ENCODE data around the gene ASB10. TPM values are rescaled to one million over a fixed set of nuclear protein-coding genes. Genes with fewer than 3 reads are reported as not detected.

ASB10 gene
- total RNA-seq, 6 donors from 2014 or later: not detected

GRCh38 chr7:151132461-151133205 lies 54.4 kb downstream of the ASB10 start:
- ATAC-seq (ENCODE audit: low FRiP score in 2 of 2) (no peak), DNase-seq (no peak)
- WGBS, 2 donors: 95% methylated on average over 11 to 21 of the region's 21 CpGs
- H3K36me3 ChIP-seq: peaks cover 40 to 100% (median 92%) of the 10 kb centered on the region in 4 donors
- TF ChIP-seq POLR2AphosphoS5 (IDR thresholded peaks at IDR 0.05): no peak
- no peak for TF ChIP-seq POLR2A (IDR thresholded peaks at IDR 0.05)
- no peak for TF ChIP-seq EP300 (IDR thresholded peaks at IDR 0.05)
- TF ChIP-seq, protein P1, sequence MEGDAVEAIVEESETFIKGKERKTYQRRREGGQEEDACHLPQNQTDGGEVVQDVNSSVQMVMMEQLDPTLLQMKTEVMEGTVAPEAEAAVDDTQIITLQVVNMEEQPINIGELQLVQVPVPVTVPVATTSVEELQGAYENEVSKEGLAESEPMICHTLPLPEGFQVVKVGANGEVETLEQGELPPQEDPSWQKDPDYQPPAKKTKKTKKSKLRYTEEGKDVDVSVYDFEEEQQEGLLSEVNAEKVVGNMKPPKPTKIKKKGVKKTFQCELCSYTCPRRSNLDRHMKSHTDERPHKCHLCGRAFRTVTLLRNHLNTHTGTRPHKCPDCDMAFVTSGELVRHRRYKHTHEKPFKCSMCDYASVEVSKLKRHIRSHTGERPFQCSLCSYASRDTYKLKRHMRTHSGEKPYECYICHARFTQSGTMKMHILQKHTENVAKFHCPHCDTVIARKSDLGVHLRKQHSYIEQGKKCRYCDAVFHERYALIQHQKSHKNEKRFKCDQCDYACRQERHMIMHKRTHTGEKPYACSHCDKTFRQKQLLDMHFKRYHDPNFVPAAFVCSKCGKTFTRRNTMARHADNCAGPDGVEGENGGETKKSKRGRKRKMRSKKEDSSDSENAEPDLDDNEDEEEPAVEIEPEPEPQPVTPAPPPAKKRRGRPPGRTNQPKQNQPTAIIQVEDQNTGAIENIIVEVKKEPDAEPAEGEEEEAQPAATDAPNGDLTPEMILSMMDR (IDR thresholded peaks at IDR 0.05): no peak
- no peak overlapping the region for H3K27ac ChIP-seq
- H3K4me3 ChIP-seq: no peak overlapping the region
- no peaks in the 10 kb centered on the region for H3K9me3 ChIP-seq
- no peaks in the 10 kb centered on the region for H3K4me1 ChIP-seq
- H3K27me3 ChIP-seq: no peaks in the 10 kb centered on the region

GRCh38 chr7:151131592-151132293 lies 55.3 kb downstream of the ASB10 start:
- DNase-seq: peak in 1 of 2 donors; percentile 76
- WGBS, 2 donors: 75 to 83% methylated on average over 16 to 19 of the region's 19 CpGs
- no peak overlapping the region for H3K27ac ChIP-seq
- H3K36me3 ChIP-seq: peaks cover 36 to 100% (median 86%) of the 10 kb centered on the region in 4 donors
- H3K27me3 ChIP-seq: no peaks in the 10 kb centered on the region
- TF ChIP-seq, protein P1 (IDR thresholded peaks at IDR 0.05): no peak
- TF ChIP-seq POLR2AphosphoS5 (IDR thresholded peaks at IDR 0.05) (no peak), EP300 (IDR thresholded peaks at IDR 0.05) (no peak), POLR2A (IDR thresholded peaks at IDR 0.05) (no peak)
- no peaks in the 10 kb centered on the region for H3K9me3 ChIP-seq
- H3K4me3 ChIP-seq: no peak overlapping the region
- ATAC-seq (ENCODE audit: low FRiP score in 2 of 2): no peak
- H3K4me1 ChIP-seq: peaks cover 0 to 2% (median 0%) of the 10 kb centered on the region in 4 donors

DNA sequence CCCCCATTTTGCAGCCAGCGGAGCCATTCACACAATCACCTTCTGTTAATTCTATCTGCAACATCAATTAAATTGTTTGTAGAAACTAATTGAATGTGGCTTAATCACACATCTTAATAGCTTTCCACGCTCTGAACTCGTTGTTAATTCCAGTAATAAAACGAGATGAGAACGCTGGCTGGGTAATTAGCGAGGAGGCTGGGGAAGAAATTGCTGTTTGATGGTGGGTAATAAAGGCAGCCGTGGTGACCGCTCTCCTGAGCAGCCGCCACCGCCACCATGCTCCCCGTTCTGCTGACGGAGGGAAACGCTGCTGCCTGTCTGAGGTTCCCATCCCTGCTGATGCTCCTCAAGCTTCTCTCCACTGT lies 55.8 kb downstream of the ASB10 start:
- Histone ChIP-seq H3K4me3 (no peak overlapping the region), H3K4me1 (peaks cover 0 to 7% (median under 1%) of the 10 kb centered on the region in 4 donors), H3K9me3 (no peaks in the 10 kb centered on the region), H3K27me3 (no peaks in the 10 kb centered on the region), H3K27ac (no peak overlapping the region), H3K36me3 (peaks cover 34 to 97% (median 81%) of the 10 kb centered on the region in 4 donors)
- TF ChIP-seq POLR2AphosphoS5 (IDR thresholded peaks at IDR 0.05) (no peak), EP300 (IDR thresholded peaks at IDR 0.05) (no peak), POLR2A (IDR thresholded peaks at IDR 0.05) (no peak)
- TF ChIP-seq, protein P1 (IDR thresholded peaks at IDR 0.05): no peak
- DNase-seq: no peak
- 92% methylated on average over 13 of the region's 13 CpGs for WGBS, 2 donors
- ATAC-seq (ENCODE audit: low FRiP score in 2 of 2): no peak

- DNase-seq: no peak
- Histone ChIP-seq H3K9me3 (no peaks in the 10 kb centered on the region), H3K27ac (no peak overlapping the region), H3K27me3 (no peaks in the 10 kb centered on the region), H3K36me3 (peaks cover 31 to 92% (median 78%) of the 10 kb centered on the region in 4 donors), H3K4me1 (peaks cover 0 to 11% (median 2%) of the 10 kb centered on the region in 4 donors), H3K4me3 (no peak overlapping the region)
- 93 to 97% methylated on average over 15 to 17 of the region's 17 CpGs for WGBS, 2 donors
- no peak for ATAC-seq (ENCODE audit: low FRiP score in 2 of 2)
- TF ChIP-seq POLR2A (IDR thresholded peaks at IDR 0.05) (no peak), EP300 (IDR thresholded peaks at IDR 0.05) (no peak), POLR2AphosphoS5 (IDR thresholded peaks at IDR 0.05) (no peak)
- TF ChIP-seq, protein P1 (IDR thresholded peaks at IDR 0.05): no peak
Observed at GRCh38 chr7:151130741-151131157, 56.3 kb downstream of the ASB10 start.
